Stimulated activated memory B cell treated with anti-CD40 and anti-IgM and Interleukin-4, amounts not matched to agents 10 μg/mL and 1 μg/mL and 100 μg/mL, for 72 hours (primary cell): ENCODE measurements around the gene ANKRD45.
A peak's percentile ranks its signal among the peaks of the same experiment; 100 is the strongest.
"Not testable (repeated sequence)": the region's sequence is repeated elsewhere in the genome, so short reads cannot be mapped to it uniquely, and the experiment has no call there.

Source experiments
- ATAC-seq: fragments of 150-1000 bp; cut with Tn5 transposase; 2 replicates; pipeline ENCODE4 v1.10.0; 2021
- H3K27ac Mint-ChIP-seq: one replicate; pipeline ENCODE4 v1.8.0; 2022; ENCODE audit warnings: mild to moderate bottlenecking, mixed read lengths
- H3K27me3 Mint-ChIP-seq: one replicate; pipeline ENCODE4 v1.8.0; 2022; ENCODE audit warnings: mixed read lengths
- H3K36me3 Mint-ChIP-seq: one replicate; pipeline ENCODE4 v1.8.0; 2022; ENCODE audit warnings: mixed read lengths
- H3K4me1 Mint-ChIP-seq: one replicate; pipeline ENCODE4 v1.8.0; 2022; ENCODE audit warnings: mixed read lengths
- H3K4me3 Mint-ChIP-seq: one replicate; pipeline ENCODE4 v1.8.0; 2022; ENCODE audit warnings: mild to moderate bottlenecking, moderate library complexity, mixed read lengths
- H3K9me3 Mint-ChIP-seq: one replicate; pipeline ENCODE4 v1.8.0; 2022; ENCODE audit warnings: mixed read lengths

ANKRD45 gene

GRCh38 chr1:173616859-173617258 lies 52.8 kb downstream of the ANKRD45 start:
- Mint-ChIP-seq H3K36me3 (peaks cover 29% of the 10 kb centered on the region), H3K27ac (no peak overlapping the region), H3K4me1 (no peaks in the 10 kb centered on the region), H3K9me3 (peaks cover 29% of the 10 kb centered on the region), H3K27me3 (peaks cover 55% of the 10 kb centered on the region), H3K4me3 (no peak overlapping the region)
- no peak for ATAC-seq

- not testable (repeated sequence) for ATAC-seq, H3K4me3 Mint-ChIP-seq, H3K36me3 Mint-ChIP-seq, H3K4me1 Mint-ChIP-seq, H3K9me3 Mint-ChIP-seq, H3K27ac Mint-ChIP-seq
- H3K27me3 Mint-ChIP-seq = peaks cover 30% of the 10 kb centered on the region
Measured at GRCh38 chr1:173613086-173613485, 56.6 kb downstream of the ANKRD45 start.

- Mint-ChIP-seq H3K36me3 (no peaks in the 10 kb centered on the region), H3K4me3 (no peak overlapping the region), H3K27ac (no peak overlapping the region), H3K9me3 (no peaks in the 10 kb centered on the region), H3K27me3 (peaks cover 21% of the 10 kb centered on the region), H3K4me1 (no peaks in the 10 kb centered on the region)
- no peak for ATAC-seq
Measured at GRCh38 chr1:173608503-173609216, 61.0 kb downstream of the ANKRD45 start.

GRCh38 chr1:173603056-173603591 lies 66.5 kb downstream of the ANKRD45 start, which contains the start of gene SLC9C2:
Gene SLC9C2 (minus strand): TSS chr1:173603072. CDS start chr1:173601776, 1,296 bp downstream.
- Mint-ChIP-seq H3K27me3 (peaks cover 13% of the 10 kb centered on the region), H3K36me3 (no peaks in the 10 kb centered on the region), H3K4me3 (no peak within 1 kb of the TSS), H3K4me1 (no peaks in the 10 kb centered on the region), H3K9me3 (no peaks in the 10 kb centered on the region), H3K27ac (no peak within 1 kb of the TSS)
- no peak for ATAC-seq

DNA sequence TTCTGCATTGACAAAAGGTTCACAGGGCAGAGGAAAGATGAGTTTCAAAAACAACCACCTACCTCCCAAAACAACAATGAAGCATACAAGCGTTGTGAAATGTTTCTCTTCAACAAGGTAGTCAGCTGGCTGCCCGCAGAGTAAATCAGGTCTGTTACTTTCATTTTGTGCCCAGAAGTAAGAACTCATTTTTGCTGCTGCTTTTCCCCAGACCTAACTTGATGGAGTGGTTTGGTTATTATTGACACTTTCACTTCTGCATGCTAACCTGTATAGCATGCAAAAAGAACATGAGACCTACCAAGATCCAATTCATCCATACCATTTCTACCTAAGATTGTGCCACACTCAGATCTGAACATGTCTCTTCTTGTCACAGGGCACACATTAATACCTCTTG lies 68.1 kb downstream of the ANKRD45 start:
- H3K4me1 Mint-ChIP-seq = no peaks in the 10 kb centered on the region
- no peak overlapping the region for H3K4me3 Mint-ChIP-seq

GRCh38 chr1:173596097-173596825 lies 73.4 kb downstream of the ANKRD45 start:
- Mint-ChIP-seq H3K27me3 (peaks cover 26% of the 10 kb centered on the region), H3K4me3 (no peak overlapping the region), H3K36me3 (no peaks in the 10 kb centered on the region), H3K4me1 (no peaks in the 10 kb centered on the region), H3K9me3 (peaks cover 2% of the 10 kb centered on the region), H3K27ac (no peak overlapping the region)
- ATAC-seq = no peak

More for the DNA sequence above, 68.1 kb downstream of the ANKRD45 start:
- Mint-ChIP-seq H3K27me3 (no peaks in the 10 kb centered on the region), H3K27ac (no peak overlapping the region), H3K9me3 (no peaks in the 10 kb centered on the region), H3K36me3 (no peaks in the 10 kb centered on the region)
- peak; percentile 63 for ATAC-seq

DNA sequence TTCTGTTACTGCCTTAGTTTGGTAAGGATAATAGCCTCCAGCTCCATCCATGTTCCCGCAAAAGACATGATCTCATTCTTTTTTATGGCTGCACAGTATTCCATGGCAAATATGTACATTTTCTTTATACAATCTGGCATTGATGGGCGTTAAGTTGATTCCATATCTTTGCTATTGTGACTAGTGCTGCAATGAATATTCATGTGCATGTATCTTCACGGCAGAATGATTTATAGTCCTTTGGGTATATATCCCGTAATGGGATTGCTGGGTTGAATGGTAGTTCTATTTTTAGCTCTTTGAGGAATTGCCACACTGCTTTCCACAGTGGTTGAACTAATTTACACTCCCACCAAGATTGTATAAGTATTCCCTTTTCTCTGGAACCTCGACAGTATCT lies 78.5 kb downstream of the ANKRD45 start:
- H3K4me3 Mint-ChIP-seq, H3K4me1 Mint-ChIP-seq, H3K27ac Mint-ChIP-seq, H3K9me3 Mint-ChIP-seq, ATAC-seq, H3K36me3 Mint-ChIP-seq: not testable (repeated sequence)
- peaks cover 26% of the 10 kb centered on the region for H3K27me3 Mint-ChIP-seq

- no peak for ATAC-seq
- no peaks in the 10 kb centered on the region for H3K4me1 Mint-ChIP-seq
- H3K9me3 Mint-ChIP-seq = no peaks in the 10 kb centered on the region
- H3K36me3 Mint-ChIP-seq = no peaks in the 10 kb centered on the region
- H3K27ac Mint-ChIP-seq = no peak overlapping the region
- H3K4me3 Mint-ChIP-seq = no peak overlapping the region
- peaks cover 26% of the 10 kb centered on the region for H3K27me3 Mint-ChIP-seq
Measured at GRCh38 chr1:173590557-173590956, 79.1 kb downstream of the ANKRD45 start.

GRCh38 chr1:173581383-173582079 lies 88.1 kb downstream of the ANKRD45 start:
- no peaks in the 10 kb centered on the region for H3K4me1 Mint-ChIP-seq
- ATAC-seq = no peak
- H3K4me3 Mint-ChIP-seq = no peak overlapping the region
- H3K9me3 Mint-ChIP-seq = no peaks in the 10 kb centered on the region
- H3K27ac Mint-ChIP-seq = no peak overlapping the region
- H3K27me3 Mint-ChIP-seq = no peaks in the 10 kb centered on the region
- no peaks in the 10 kb centered on the region for H3K36me3 Mint-ChIP-seq

GRCh38 chr1:173580658-173581057 lies 89.0 kb downstream of the ANKRD45 start:
- H3K27ac Mint-ChIP-seq = no peak overlapping the region
- H3K27me3 Mint-ChIP-seq = no peaks in the 10 kb centered on the region
- no peaks in the 10 kb centered on the region for H3K4me1 Mint-ChIP-seq
- H3K4me3 Mint-ChIP-seq = no peak overlapping the region
- ATAC-seq = no peak
- H3K36me3 Mint-ChIP-seq = no peaks in the 10 kb centered on the region
- no peaks in the 10 kb centered on the region for H3K9me3 Mint-ChIP-seq

DNA sequence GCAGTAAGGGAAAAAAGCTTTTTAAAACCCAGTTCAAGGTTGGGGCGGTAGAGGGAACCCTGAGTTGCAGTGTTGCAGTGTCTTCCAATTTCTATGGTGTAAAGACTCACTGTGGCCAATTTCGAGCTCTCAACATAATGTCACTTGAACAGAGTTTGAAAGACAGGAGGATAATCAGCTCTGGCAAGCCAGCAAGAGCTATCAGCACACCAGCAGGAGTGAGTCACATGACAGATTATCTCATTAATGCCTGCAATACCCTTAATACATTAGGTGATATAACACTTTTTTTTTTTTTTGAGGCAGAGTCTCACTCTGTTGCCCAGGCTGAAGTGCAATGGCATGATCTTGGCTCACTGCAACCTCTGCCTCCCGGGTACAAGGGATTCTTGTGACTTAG lies 89.6 kb downstream of the ANKRD45 start:
- Mint-ChIP-seq H3K27ac (no peak overlapping the region), H3K27me3 (no peaks in the 10 kb centered on the region), H3K9me3 (no peaks in the 10 kb centered on the region), H3K4me3 (no peak overlapping the region), H3K4me1 (no peaks in the 10 kb centered on the region), H3K36me3 (no peaks in the 10 kb centered on the region)
- ATAC-seq = no peak

- Mint-ChIP-seq H3K4me1 (no peaks in the 10 kb centered on the region), H3K9me3 (no peaks in the 10 kb centered on the region), H3K27me3 (peaks cover 28% of the 10 kb centered on the region), H3K36me3 (no peaks in the 10 kb centered on the region), H3K27ac (no peak overlapping the region), H3K4me3 (no peak overlapping the region)
- no peak for ATAC-seq
Measured at GRCh38 chr1:173573596-173573995, 96.1 kb downstream of the ANKRD45 start.

DNA sequence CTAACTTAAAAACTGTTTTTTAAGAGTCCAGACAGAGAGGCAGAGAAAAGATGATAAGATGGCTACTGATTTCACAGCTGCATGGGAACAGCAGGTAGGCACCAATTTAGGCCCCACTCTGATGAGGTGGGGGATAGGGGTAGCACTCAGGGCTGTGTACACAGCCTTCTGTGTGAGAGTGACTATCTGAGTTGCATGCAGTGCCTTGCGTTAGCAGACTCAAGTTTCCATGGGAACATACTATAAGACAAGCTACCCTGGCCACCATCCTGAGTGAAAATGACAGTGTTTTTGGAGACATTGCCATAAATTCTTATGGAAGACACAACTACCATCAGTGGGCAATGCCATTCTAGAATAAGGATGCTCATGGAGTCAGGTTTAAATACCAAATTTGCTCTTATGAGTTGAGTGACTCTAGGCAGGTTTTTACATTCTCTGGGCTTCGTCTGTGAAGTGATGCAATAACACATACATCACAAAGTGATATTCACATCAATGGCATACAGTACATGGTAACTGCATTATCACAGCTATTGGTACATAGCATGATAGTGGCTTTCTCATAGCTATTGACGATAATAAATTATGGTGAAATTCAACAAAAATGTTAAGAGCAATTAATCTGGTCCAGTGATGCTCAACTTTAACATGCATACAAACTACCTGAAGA lies 97.3 kb downstream of the ANKRD45 start:
- H3K9me3 Mint-ChIP-seq = peaks cover 9% of the 10 kb centered on the region
- no peaks in the 10 kb centered on the region for H3K4me1 Mint-ChIP-seq
- H3K27me3 Mint-ChIP-seq = peaks cover 37% of the 10 kb centered on the region
- H3K36me3 Mint-ChIP-seq = no peaks in the 10 kb centered on the region
- H3K27ac Mint-ChIP-seq = no peak overlapping the region
- H3K4me3 Mint-ChIP-seq = no peak overlapping the region
- no peak for ATAC-seq

DNA sequence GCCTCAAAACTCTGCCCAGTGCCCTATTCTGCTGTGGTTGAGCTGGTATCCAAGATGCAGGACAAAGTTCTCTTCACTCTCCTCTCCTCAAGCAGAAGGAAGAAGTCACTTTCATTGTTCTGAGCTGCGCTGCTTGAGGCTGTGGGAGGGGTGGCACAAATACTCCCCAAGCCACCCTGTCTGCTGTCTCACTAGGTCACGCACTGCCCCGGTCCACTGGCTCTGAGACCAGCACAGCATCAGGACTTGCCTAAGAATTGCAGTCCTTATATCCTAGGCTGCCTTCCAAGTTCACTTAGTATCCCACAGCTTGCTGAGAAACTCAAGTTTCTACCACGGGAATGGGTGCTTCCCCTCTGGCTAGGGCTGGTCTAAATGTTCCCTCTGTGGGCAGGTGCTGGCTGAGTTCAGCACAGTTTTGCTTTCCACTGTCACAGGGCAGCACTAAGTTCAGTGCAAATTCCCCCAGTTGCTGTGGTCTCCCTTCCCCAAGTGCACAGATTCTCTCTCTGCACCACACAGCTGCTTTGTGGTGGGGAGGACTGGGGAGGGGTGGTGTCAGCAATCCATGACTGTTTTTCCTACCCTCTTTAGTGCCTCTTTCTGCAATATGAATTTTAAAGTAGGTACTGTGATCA lies 99.2 kb downstream of the ANKRD45 start:
- Mint-ChIP-seq H3K4me1 (no peaks in the 10 kb centered on the region), H3K27me3 (peaks cover 46% of the 10 kb centered on the region), H3K9me3 (peaks cover 15% of the 10 kb centered on the region), H3K27ac (no peak overlapping the region), H3K4me3 (no peak overlapping the region), H3K36me3 (no peaks in the 10 kb centered on the region)
- ATAC-seq = peak; percentile 64
